Endodermal cell (in vitro differentiated cells): ENCODE measurements around the gene MSH3. TPM values are rescaled to one million over a fixed set of nuclear protein-coding genes. Genes with fewer than 3 reads are reported as not detected.
"Not testable (repeated sequence)": the region's sequence is repeated elsewhere in the genome, so short reads cannot be mapped to it uniquely, and the experiment has no call there.

ENCODE experiments used
- DNase-seq: peaks from one replicate; pipeline ENCODE4 v3.0.0-alpha.2; 2017
- H3K27ac ChIP-seq: 2 replicates; pipeline ENCODE4 v1.5.1; 2013; ENCODE audit warnings: mild to moderate bottlenecking, low read depth, low read length, moderate library complexity
- H3K27me3 ChIP-seq: 2 replicates; pipeline ENCODE4 v1.6.1; 2013; ENCODE audit warnings: mild to moderate bottlenecking, low read length, moderate library complexity; ENCODE audit not compliant: insufficient read depth, control insufficient read depth, poor library complexity, severe bottlenecking
- H3K36me3 ChIP-seq: 2 replicates; pipeline ENCODE4 v1.7.0; 2013; ENCODE audit warnings: mild to moderate bottlenecking, low read length, moderate library complexity; ENCODE audit not compliant: control insufficient read depth, insufficient read depth
- H3K4me1 ChIP-seq: one replicate; pipeline ENCODE4 v1.7.0; 2013; ENCODE audit warnings: low read length; ENCODE audit not compliant: control insufficient read depth, insufficient read depth
- H3K4me3 ChIP-seq: 2 replicates; pipeline ENCODE4 v1.5.1; 2013; ENCODE audit warnings: mild to moderate bottlenecking, low read length, moderate library complexity
- H3K9ac ChIP-seq: 2 replicates; pipeline ENCODE4 v1.6.1; 2013; ENCODE audit warnings: mild to moderate bottlenecking, low read length, moderate library complexity; ENCODE audit not compliant: poor library complexity, severe bottlenecking; ENCODE audit errors: extremely low read depth
- H3K9me3 ChIP-seq: 2 replicates; pipeline ENCODE4 v1.6.1; 2013; ENCODE audit warnings: mild to moderate bottlenecking, low read length, moderate library complexity; ENCODE audit not compliant: control insufficient read depth
- H3K27ac Mint-ChIP-seq: 2 replicates; pipeline ENCODE4 v1.8.0; 2020; ENCODE audit warnings: mixed read lengths
- H3K27me3 Mint-ChIP-seq: 2 replicates; pipeline ENCODE4 v1.8.0; 2021; ENCODE audit warnings: mild to moderate bottlenecking, mixed read lengths; ENCODE audit not compliant: insufficient read depth
- H3K36me3 Mint-ChIP-seq: 2 replicates; pipeline ENCODE4 v1.8.0; 2020; ENCODE audit warnings: low read depth, mixed read lengths
- H3K4me1 Mint-ChIP-seq: 2 replicates; pipeline ENCODE4 v1.8.0; 2020; ENCODE audit warnings: mixed read lengths
- H3K4me3 Mint-ChIP-seq: 2 replicates; pipeline ENCODE4 v1.8.0; 2020; ENCODE audit warnings: mild to moderate bottlenecking, moderate library complexity, mixed read lengths
- H3K9me3 Mint-ChIP-seq: 2 replicates; pipeline ENCODE4 v1.8.0; 2020; ENCODE audit warnings: mild to moderate bottlenecking, mixed read lengths
- CTCF ChIP-seq: fragments of 200-600 bp; sonication (generic); conservative IDR thresholded peaks from 2 replicates; pipeline ENCODE4 v1.5.0; 2021; ENCODE audit warnings: antibody characterized with exemption, mild to moderate bottlenecking
- WGBS, 2 experiments: methylation state at CpG; one replicate each; pipeline versions ENCODE4 v1.1.5 to v1.1.7; 2013; ENCODE audit warnings: missing lambda C conversion rate in 2 of 2, mixed read lengths in 1 of 2; ENCODE audit not compliant: insufficient coverage in 1 of 2, insufficient read length in 1 of 2; 5-methylcytosine and 5-hydroxymethylcytosine counted together
- total RNA-seq, 2 donors: library from RNA; stranded (reverse); fragmentation: NEBNext Ultra II Directional in 1 of 2; extraction: Animal tissue kit (Norgen Biotek cat#: 25700) in 1 of 2; gene quantifications; 2 replicates in 1 of 2; 3 replicates in 1 of 2; pipeline ENCODE4 v1.2.1, GENCODE V29; 2021

MSH3 gene
- total RNA-seq, 2 donors from 2014 or later: 17.3 to 25.2 TPM

- H3K9me3 Mint-ChIP-seq: peaks cover 2% of the 10 kb centered on the region
- DNase-seq: no peak
- H3K4me3 Mint-ChIP-seq: no peak overlapping the region
- H3K9me3 ChIP-seq: no peaks in the 10 kb centered on the region
- H3K27me3 Mint-ChIP-seq: no peaks in the 10 kb centered on the region
- H3K36me3 Mint-ChIP-seq: peaks cover 16% of the 10 kb centered on the region
- peaks cover 9% of the 10 kb centered on the region for H3K36me3 ChIP-seq
- H3K27ac ChIP-seq: no peak overlapping the region
- H3K9ac ChIP-seq: no peak overlapping the region
- no peaks in the 10 kb centered on the region for H3K27me3 ChIP-seq
- H3K27ac Mint-ChIP-seq: no peak overlapping the region
- H3K4me1 Mint-ChIP-seq: peaks cover 11% of the 10 kb centered on the region
- no peak overlapping the region for H3K4me3 ChIP-seq
- WGBS, 2 experiments: 100% methylated on average over 1 of the region's 1 CpG; no CpG with 5 or more reads in 1 of the 2 experiments
- no peak for TF ChIP-seq CTCF
- peaks cover 6% of the 10 kb centered on the region for H3K4me1 ChIP-seq
These were observed 126.9 kb downstream of the MSH3 start for GRCh38 chr5:80781356-80781755.

GRCh38 chr5:80782626-80783025, 128.2 kb downstream of the MSH3 start:
- Histone ChIP-seq H3K36me3 (peaks cover 9% of the 10 kb centered on the region), H3K27ac (no peak overlapping the region), H3K27me3 (no peaks in the 10 kb centered on the region), H3K4me3 (no peak overlapping the region), H3K9me3 (no peaks in the 10 kb centered on the region), H3K9ac (no peak overlapping the region), H3K4me1 (peaks cover under 1% of the 10 kb centered on the region)
- peaks cover 2% of the 10 kb centered on the region for H3K9me3 Mint-ChIP-seq
- no peak overlapping the region for H3K4me3 Mint-ChIP-seq
- H3K27me3 Mint-ChIP-seq: no peaks in the 10 kb centered on the region
- DNase-seq: no peak
- H3K4me1 Mint-ChIP-seq: peaks cover 7% of the 10 kb centered on the region
- no peak overlapping the region for H3K27ac Mint-ChIP-seq
- peaks cover 15% of the 10 kb centered on the region for H3K36me3 Mint-ChIP-seq
- TF ChIP-seq CTCF: no peak

- DNase-seq, H3K27ac ChIP-seq, H3K9me3 ChIP-seq, H3K9ac ChIP-seq, H3K4me1 Mint-ChIP-seq, H3K27ac Mint-ChIP-seq, H3K9me3 Mint-ChIP-seq, H3K27me3 ChIP-seq, H3K4me3 ChIP-seq, H3K4me3 Mint-ChIP-seq, H3K27me3 Mint-ChIP-seq, H3K4me1 ChIP-seq: not testable (repeated sequence)
- 95 to 98% methylated on average over 7 to 8 of the region's 8 CpGs for WGBS, 2 experiments
- peaks cover 14% of the 10 kb centered on the region for H3K36me3 Mint-ChIP-seq
- peaks cover 13% of the 10 kb centered on the region for H3K36me3 ChIP-seq
These were observed 129.3 kb downstream of the MSH3 start for GRCh38 chr5:80783751-80784150.

- H3K27me3 Mint-ChIP-seq: no peaks in the 10 kb centered on the region
- no peak overlapping the region for H3K27ac Mint-ChIP-seq
These were observed 130.0 kb downstream of the MSH3 start for GRCh38 chr5:80784451-80784850.

More at GRCh38 chr5:80784451-80784850, 130.0 kb downstream of the MSH3 start:
- Mint-ChIP-seq H3K36me3 (peaks cover 12% of the 10 kb centered on the region), H3K9me3 (peaks cover 2% of the 10 kb centered on the region), H3K4me1 (peaks cover 3% of the 10 kb centered on the region), H3K4me3 (no peak overlapping the region)
- WGBS, 2 experiments: 96% methylated on average over 2 of the region's 4 CpGs; no CpG with 5 or more reads in 1 of the 2 experiments
- Histone ChIP-seq H3K4me3 (no peak overlapping the region), H3K36me3 (peaks cover 13% of the 10 kb centered on the region), H3K27me3 (no peaks in the 10 kb centered on the region), H3K9ac (no peak overlapping the region), H3K4me1 (peaks cover 4% of the 10 kb centered on the region), H3K9me3 (no peaks in the 10 kb centered on the region), H3K27ac (no peak overlapping the region)
- TF ChIP-seq CTCF: no peak
- DNase-seq: no peak
